Epidermal melanocyte (primary cell): ENCODE data around the gene LRRC27.

Experiments
- DNase-seq: peaks from one replicate; pipeline ENCODE4 v3.0.0; 2011; ENCODE audit warnings: low spot score; ENCODE audit not compliant: insufficient read length

Gene LRRC27

GRCh38 chr10:132390170-132390920 lies 58.4 kb downstream of the LRRC27 start:
- peak; percentile 73 for DNase-seq

- DNase-seq: no peak
Measured at GRCh38 chr10:132390921-132391675, 59.1 kb downstream of the LRRC27 start.

- DNase-seq: no peak
Measured at GRCh38 chr10:132391676-132392020, 59.7 kb downstream of the LRRC27 start.

- no peak for DNase-seq
Measured at GRCh38 chr10:132392184-132392800, 60.3 kb downstream of the LRRC27 start.

- no peak for DNase-seq
Measured at GRCh38 chr10:132392811-132393694, 61.1 kb downstream of the LRRC27 start.

- no peak for DNase-seq
Measured at GRCh38 chr10:132393695-132394181, 61.7 kb downstream of the LRRC27 start.

GRCh38 chr10:132394201-132394811 lies 62.3 kb downstream of the LRRC27 start:
- DNase-seq: no peak

GRCh38 chr10:132394936-132395703 lies 63.1 kb downstream of the LRRC27 start:
- no peak for DNase-seq

- DNase-seq: no peak
Measured at GRCh38 chr10:132395704-132396493, 63.9 kb downstream of the LRRC27 start.

- DNase-seq: no peak
Measured at GRCh38 chr10:132396494-132397035, 64.6 kb downstream of the LRRC27 start.

- DNase-seq: no peak
Measured at GRCh38 chr10:132397036-132397541, 65.1 kb downstream of the LRRC27 start, which contains the start of gene PWWP2B. Gene PWWP2B, plus strand, starts transcription at chr10:132397200. Its CDS starts 27 bp downstream, at chr10:132397227.

- DNase-seq: peak; percentile 36
Measured at GRCh38 chr10:132397671-132398565, 65.9 kb downstream of the LRRC27 start.

- no peak for DNase-seq
Measured at GRCh38 chr10:132398566-132398991, 66.6 kb downstream of the LRRC27 start.

- DNase-seq: no peak
Measured at GRCh38 chr10:132399117-132400035, 67.4 kb downstream of the LRRC27 start.

GRCh38 chr10:132400041-132400546 lies 68.1 kb downstream of the LRRC27 start:
- DNase-seq: no peak

GRCh38 chr10:132400547-132401151 lies 68.7 kb downstream of the LRRC27 start:
- no peak for DNase-seq
